Progenitor cell of endocrine pancreas (in vitro differentiated cells): ENCODE results near the gene OR2T2. TPM values are rescaled to one million over a fixed set of nuclear protein-coding genes. Genes with fewer than 3 reads are reported as not detected.
"Not testable (repeated sequence)": the region's sequence is repeated elsewhere in the genome, so short reads cannot be mapped to it uniquely, and the experiment has no call there.

ENCODE experiments used
- DNase-seq: peaks from one replicate; pipeline ENCODE4 v3.0.0; 2021; ENCODE audit warnings: low spot score; ENCODE audit not compliant: unreplicated experiment
- H3K27ac Mint-ChIP-seq: 2 replicates; pipeline ENCODE4 v1.8.0; 2021; ENCODE audit warnings: mild to moderate bottlenecking, moderate library complexity, mixed read lengths
- H3K27me3 Mint-ChIP-seq: 2 replicates; pipeline ENCODE4 v1.8.0; 2021; ENCODE audit warnings: mixed read lengths
- H3K36me3 Mint-ChIP-seq: 2 replicates; pipeline ENCODE4 v1.8.0; 2022; ENCODE audit warnings: mixed read lengths; ENCODE audit not compliant: insufficient read depth
- H3K4me1 Mint-ChIP-seq: 2 replicates; pipeline ENCODE4 v1.8.0; 2021; ENCODE audit warnings: low read depth, mixed read lengths
- H3K4me3 Mint-ChIP-seq: 2 replicates; pipeline ENCODE4 v1.8.0; 2021; ENCODE audit warnings: low read depth, mild to moderate bottlenecking, moderate library complexity, mixed read lengths
- H3K9me3 Mint-ChIP-seq: 2 replicates; pipeline ENCODE4 v1.8.0; 2021; ENCODE audit warnings: low read depth, mixed read lengths
- CTCF ChIP-seq: fragments of 200-600 bp; sonication (generic); IDR thresholded peaks from one replicate; pipeline ENCODE4 v1.5.0; 2021; ENCODE audit warnings: antibody characterized with exemption, mild to moderate bottlenecking; ENCODE audit not compliant: unreplicated experiment
- long read RNA-seq: library from polyadenylated mRNA; unstranded; transcript quantifications from one replicate; pipeline ENCODE4 v2.0.0, GENCODE V29; 2020
- total RNA-seq: library from RNA; stranded (reverse); gene quantifications from 2 replicates; pipeline ENCODE4 v1.2.1, GENCODE V29; 2021

Gene OR2T2
- not detected in 2 replicates for total RNA-seq
- long read RNA-seq: 0 reads

GRCh38 chr1:248445399-248445798, at the start of gene OR2T2:
Gene OR2T2, plus strand, starts transcription at chr1:248445637. Its CDS starts 7,161 bp downstream, at chr1:248452798.
- peaks cover 25% of the 10 kb centered on the region for H3K9me3 Mint-ChIP-seq
- H3K27me3 Mint-ChIP-seq, H3K4me1 Mint-ChIP-seq, DNase-seq, H3K4me3 Mint-ChIP-seq, H3K36me3 Mint-ChIP-seq, H3K27ac Mint-ChIP-seq: not testable (repeated sequence)

- H3K36me3 Mint-ChIP-seq: peaks cover 5% of the 10 kb centered on the region
- DNase-seq: no peak
- H3K9me3 Mint-ChIP-seq: peaks cover 44% of the 10 kb centered on the region
- TF ChIP-seq CTCF: no peak
- H3K27ac Mint-ChIP-seq: no peak within 1 kb of the TSS
- no peak within 1 kb of the TSS for H3K4me3 Mint-ChIP-seq
- no peaks in the 10 kb centered on the region for H3K4me1 Mint-ChIP-seq
- H3K27me3 Mint-ChIP-seq: no peaks in the 10 kb centered on the region
Observed at GRCh38 chr1:248402748-248403147, 42.7 kb upstream of the OR2T2 start, which contains the start of gene OR2T1. Gene OR2T1, plus strand, starts transcription at chr1:248403048. Its CDS starts 3,100 bp downstream, at chr1:248406148.

- no peak for DNase-seq
- no peak overlapping the region for H3K27ac Mint-ChIP-seq
- no peak overlapping the region for H3K4me3 Mint-ChIP-seq
- H3K9me3 Mint-ChIP-seq: peaks cover 43% of the 10 kb centered on the region
- H3K4me1 Mint-ChIP-seq: no peaks in the 10 kb centered on the region
- peaks cover 5% of the 10 kb centered on the region for H3K36me3 Mint-ChIP-seq
- no peak for TF ChIP-seq CTCF
- no peaks in the 10 kb centered on the region for H3K27me3 Mint-ChIP-seq
Observed at GRCh38 chr1:248404024-248404423, 41.4 kb upstream of the OR2T2 start.

- Mint-ChIP-seq H3K9me3 (peaks cover 49% of the 10 kb centered on the region), H3K27me3 (no peaks in the 10 kb centered on the region), H3K4me1 (no peaks in the 10 kb centered on the region), H3K4me3 (no peak overlapping the region), H3K36me3 (peaks cover 5% of the 10 kb centered on the region), H3K27ac (no peak overlapping the region)
- DNase-seq: no peak
- TF ChIP-seq CTCF: no peak
Observed at GRCh38 chr1:248406721-248407692, 38.4 kb upstream of the OR2T2 start.

- H3K4me1 Mint-ChIP-seq: no peaks in the 10 kb centered on the region
- H3K4me3 Mint-ChIP-seq: no peak overlapping the region
- H3K27ac Mint-ChIP-seq: no peak overlapping the region
- no peak for DNase-seq
- no peaks in the 10 kb centered on the region for H3K36me3 Mint-ChIP-seq
- TF ChIP-seq CTCF: no peak
- no peaks in the 10 kb centered on the region for H3K27me3 Mint-ChIP-seq
- peaks cover 68% of the 10 kb centered on the region for H3K9me3 Mint-ChIP-seq
Observed at GRCh38 chr1:248416226-248416625, 29.2 kb upstream of the OR2T2 start.
